ENCODE measurements around the gene PRKAG2. TPM values are rescaled to one million over a fixed set of nuclear protein-coding genes. Genes with fewer than 3 reads are reported as not detected.

PRKAG2 gene
- polyA plus RNA-seq, 3 donors = 29.2 to 59.8 (median 30.9) TPM

DNA sequence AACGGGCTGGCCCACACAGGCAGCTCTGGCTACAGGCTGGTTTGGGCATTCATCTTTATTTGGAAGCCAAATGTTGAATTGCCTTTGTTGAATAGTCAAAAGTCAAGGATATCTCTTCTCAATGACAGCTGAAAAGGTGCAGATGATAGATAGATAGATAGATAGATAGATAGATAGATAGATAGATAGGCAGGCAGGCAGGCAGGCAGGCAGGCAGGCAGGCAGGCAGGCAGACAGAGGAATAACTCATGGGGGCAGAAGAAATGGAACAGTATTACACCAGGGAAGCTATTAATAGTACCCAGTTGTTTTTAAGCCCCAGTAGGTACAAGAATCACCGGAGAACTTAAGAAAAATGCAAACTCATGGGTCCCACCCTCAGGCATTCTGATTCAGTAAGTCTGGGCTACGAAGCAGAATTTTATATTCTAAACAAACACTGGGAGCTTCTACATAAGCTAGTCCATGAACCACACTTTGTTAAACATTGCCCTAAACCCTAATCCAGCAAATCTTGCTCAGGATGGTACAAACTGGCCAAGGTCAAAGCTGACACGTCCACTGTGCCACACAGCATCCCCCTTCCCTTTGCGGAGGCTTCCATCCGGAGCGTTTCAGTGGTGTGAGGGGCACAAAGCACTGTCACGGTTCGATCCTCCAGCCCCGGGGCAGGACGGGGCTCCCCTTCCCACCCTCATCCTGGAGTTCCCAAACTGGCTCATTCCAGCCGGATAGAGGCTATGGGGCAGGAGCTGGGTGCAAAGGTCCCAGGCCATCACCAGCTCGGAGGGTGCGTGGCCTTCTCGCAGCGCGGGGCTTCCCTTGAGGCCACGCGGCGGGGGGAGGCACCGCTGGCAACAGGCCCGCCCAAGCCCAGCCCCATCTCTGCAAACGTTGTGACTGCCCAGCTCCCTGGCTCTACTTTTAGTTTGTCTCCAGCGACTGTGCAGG, 6.7 kb downstream of the PRKAG2 start:
- H3K9me3 ChIP-seq (replicated peaks in 1 of 2; ENCODE audit: control insufficient read depth in 1 of 2, insufficient read depth in 1 of 2, low read length in 2 of 2) = no peaks in the 10 kb centered on the region
- no peak for DNase-seq
- H3K79me2 ChIP-seq (ENCODE audit: insufficient read depth, low read length) = peaks cover 92% of the 10 kb centered on the region
- H3K4me3 ChIP-seq (replicated peaks in 1 of 3; ENCODE audit: low read depth in 2 of 3, low read length in 3 of 3) = no peak overlapping the region
- intact Hi-C loops (cut with micrococcal nuclease) = loop anchor here in 1 of 2 donors (10.0 kb wide), 1 partner anchor 125 kb away; no protein-coding TSS in a partner anchor
- H4K20me1 ChIP-seq (ENCODE audit: insufficient read depth, low read length) = peaks cover 95% of the 10 kb centered on the region
- H3K36me3 Mint-ChIP-seq = peaks cover 37 to 47% of the 10 kb centered on the region in 2 donors
- peaks cover 0 to 2% (median 0%) of the 10 kb centered on the region in 7 donors for H3K9me3 Mint-ChIP-seq
- H2AFZ ChIP-seq (ENCODE audit: insufficient read depth, low read depth, low read length, poor library complexity, severe bottlenecking) = no peak overlapping the region
- no peak overlapping the region for H3K4me2 ChIP-seq (replicated peaks; ENCODE audit: extremely low read depth, low read length, poor library complexity, severe bottlenecking)
- H3K4me1 Mint-ChIP-seq = peaks cover 67% of the 10 kb centered on the region
- no peak overlapping the region for H3K27ac Mint-ChIP-seq
- peaks cover 4 to 40% of the 10 kb centered on the region in 2 donors for H3K36me3 ChIP-seq (replicated peaks in 1 of 2; ENCODE audit: control insufficient read depth in 1 of 2, insufficient read depth in 2 of 2, low read length in 2 of 2)
- H3K4me3 Mint-ChIP-seq = peak overlapping the region in 1 of 2 donors; percentile 24
- no peak overlapping the region for H3K27ac ChIP-seq (ENCODE audit: low read depth in 1 of 2, low read length in 2 of 2)
- H3K27me3 Mint-ChIP-seq (ENCODE audit: low read depth in 3 of 3) = no peaks in the 10 kb centered on the region
- TF ChIP-seq, protein P1, sequence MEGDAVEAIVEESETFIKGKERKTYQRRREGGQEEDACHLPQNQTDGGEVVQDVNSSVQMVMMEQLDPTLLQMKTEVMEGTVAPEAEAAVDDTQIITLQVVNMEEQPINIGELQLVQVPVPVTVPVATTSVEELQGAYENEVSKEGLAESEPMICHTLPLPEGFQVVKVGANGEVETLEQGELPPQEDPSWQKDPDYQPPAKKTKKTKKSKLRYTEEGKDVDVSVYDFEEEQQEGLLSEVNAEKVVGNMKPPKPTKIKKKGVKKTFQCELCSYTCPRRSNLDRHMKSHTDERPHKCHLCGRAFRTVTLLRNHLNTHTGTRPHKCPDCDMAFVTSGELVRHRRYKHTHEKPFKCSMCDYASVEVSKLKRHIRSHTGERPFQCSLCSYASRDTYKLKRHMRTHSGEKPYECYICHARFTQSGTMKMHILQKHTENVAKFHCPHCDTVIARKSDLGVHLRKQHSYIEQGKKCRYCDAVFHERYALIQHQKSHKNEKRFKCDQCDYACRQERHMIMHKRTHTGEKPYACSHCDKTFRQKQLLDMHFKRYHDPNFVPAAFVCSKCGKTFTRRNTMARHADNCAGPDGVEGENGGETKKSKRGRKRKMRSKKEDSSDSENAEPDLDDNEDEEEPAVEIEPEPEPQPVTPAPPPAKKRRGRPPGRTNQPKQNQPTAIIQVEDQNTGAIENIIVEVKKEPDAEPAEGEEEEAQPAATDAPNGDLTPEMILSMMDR (IDR thresholded peaks at IDR 0.05) = no peak
- H3K9ac ChIP-seq (ENCODE audit: insufficient read depth, low read length, poor library complexity, severe bottlenecking) = no peak overlapping the region
- 88% methylated on average over 24 of the region's 24 CpGs for WGBS (ENCODE audit: insufficient coverage)
- H3K27me3 ChIP-seq (ENCODE audit: control insufficient read depth in 2 of 2, insufficient read depth in 2 of 2, low read length in 2 of 2) = no peaks in the 10 kb centered on the region
- peaks cover 39 to 69% of the 10 kb centered on the region in 2 donors for H3K4me1 ChIP-seq (ENCODE audit: control insufficient read depth in 1 of 2, insufficient read depth in 2 of 2, low read length in 2 of 2)

DNA sequence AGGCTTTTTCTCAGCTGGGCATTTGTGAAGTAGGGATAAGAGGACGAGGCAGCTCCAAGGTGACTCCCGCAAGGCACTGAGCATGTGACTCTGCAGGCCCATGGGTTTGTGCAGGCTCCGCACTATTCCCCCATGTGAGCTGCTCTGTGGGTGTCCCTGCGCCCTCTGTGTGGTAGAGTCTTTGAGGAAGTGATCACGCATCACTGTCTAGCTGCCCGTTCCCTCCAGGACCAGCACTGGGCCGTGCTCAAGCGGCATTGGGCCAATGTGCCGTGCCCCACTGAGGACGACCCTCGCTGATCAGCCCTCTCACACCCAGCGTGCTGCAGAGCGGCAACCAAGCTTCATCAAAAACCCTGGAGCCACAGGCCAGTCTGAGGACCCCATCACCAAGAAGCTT, 7.5 kb downstream of the PRKAG2 start:
- H3K4me1 ChIP-seq (ENCODE audit: control insufficient read depth in 1 of 2, insufficient read depth in 2 of 2, low read length in 2 of 2) = peaks cover 34 to 63% of the 10 kb centered on the region in 2 donors
- no peak overlapping the region for H3K27ac Mint-ChIP-seq
- H3K4me3 Mint-ChIP-seq = peak overlapping the region in 1 of 2 donors; percentile 27

More for the DNA sequence above, 7.5 kb downstream of the PRKAG2 start:
- intact Hi-C loops (cut with micrococcal nuclease) = no loop called here
- H3K36me3 Mint-ChIP-seq = peaks cover 41 to 51% of the 10 kb centered on the region in 2 donors
- H3K27ac ChIP-seq (ENCODE audit: low read depth in 1 of 2, low read length in 2 of 2) = peak overlapping the region in 1 of 2 donors; percentile 4
- 85% methylated on average over 9 of the region's 13 CpGs for WGBS (ENCODE audit: insufficient coverage)
- no peak overlapping the region for H3K4me3 ChIP-seq (replicated peaks in 1 of 3; ENCODE audit: low read depth in 2 of 3, low read length in 3 of 3)
- H2AFZ ChIP-seq (ENCODE audit: insufficient read depth, low read depth, low read length, poor library complexity, severe bottlenecking) = no peak overlapping the region
- no peak for DNase-seq
- peaks cover 91% of the 10 kb centered on the region for H3K79me2 ChIP-seq (ENCODE audit: insufficient read depth, low read length)
- H3K9me3 ChIP-seq (replicated peaks in 1 of 2; ENCODE audit: control insufficient read depth in 1 of 2, insufficient read depth in 1 of 2, low read length in 2 of 2) = no peaks in the 10 kb centered on the region
- TF ChIP-seq, protein P1 (IDR thresholded peaks at IDR 0.05) = no peak
- H3K27me3 ChIP-seq (ENCODE audit: control insufficient read depth in 2 of 2, insufficient read depth in 2 of 2, low read length in 2 of 2) = no peaks in the 10 kb centered on the region
- no peak overlapping the region for H3K9ac ChIP-seq (ENCODE audit: insufficient read depth, low read length, poor library complexity, severe bottlenecking)
- H3K9me3 Mint-ChIP-seq = no peaks in the 10 kb centered on the region
- peaks cover 65% of the 10 kb centered on the region for H3K4me1 Mint-ChIP-seq
- no peak overlapping the region for H3K4me2 ChIP-seq (replicated peaks; ENCODE audit: extremely low read depth, low read length, poor library complexity, severe bottlenecking)
- peaks cover 94% of the 10 kb centered on the region for H4K20me1 ChIP-seq (ENCODE audit: insufficient read depth, low read length)
- no peaks in the 10 kb centered on the region for H3K27me3 Mint-ChIP-seq (ENCODE audit: low read depth in 3 of 3)
- peaks cover 4 to 43% of the 10 kb centered on the region in 2 donors for H3K36me3 ChIP-seq (replicated peaks in 1 of 2; ENCODE audit: control insufficient read depth in 1 of 2, insufficient read depth in 2 of 2, low read length in 2 of 2)
